GOT3 (cell line): Measurements from ENCODE around the gene KCNJ6.

Experiments
- DNase-seq: peaks from one replicate; lab custom pipeline; 2025; ENCODE audit warnings: mixed read lengths; lab: John Stamatoyannopoulos, UW

KCNJ6 gene

GRCh38 chr21:37863842-37864241 lies 52.4 kb downstream of the KCNJ6 start:
- DNase-seq = no peak

DNA sequence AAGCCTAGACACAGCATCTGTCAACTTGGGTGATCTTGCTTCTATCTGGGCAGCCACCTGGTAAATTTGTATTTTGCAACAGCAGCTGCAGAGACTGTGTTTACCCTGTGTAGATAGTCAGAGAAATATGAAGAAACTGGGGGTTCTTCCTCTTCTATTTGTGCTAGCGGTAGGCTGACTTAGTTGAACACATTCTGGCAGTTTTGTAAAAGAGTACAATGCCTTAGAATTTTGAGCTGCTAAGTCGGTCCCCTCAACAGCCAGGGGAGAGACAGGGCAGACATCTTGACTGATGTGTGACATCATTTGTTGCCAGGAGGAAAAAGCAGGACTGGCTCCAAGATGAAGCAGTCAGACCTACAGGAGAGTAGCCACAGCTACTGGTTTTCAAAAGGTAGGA lies 53.7 kb downstream of the KCNJ6 start:
- no peak for DNase-seq

DNA sequence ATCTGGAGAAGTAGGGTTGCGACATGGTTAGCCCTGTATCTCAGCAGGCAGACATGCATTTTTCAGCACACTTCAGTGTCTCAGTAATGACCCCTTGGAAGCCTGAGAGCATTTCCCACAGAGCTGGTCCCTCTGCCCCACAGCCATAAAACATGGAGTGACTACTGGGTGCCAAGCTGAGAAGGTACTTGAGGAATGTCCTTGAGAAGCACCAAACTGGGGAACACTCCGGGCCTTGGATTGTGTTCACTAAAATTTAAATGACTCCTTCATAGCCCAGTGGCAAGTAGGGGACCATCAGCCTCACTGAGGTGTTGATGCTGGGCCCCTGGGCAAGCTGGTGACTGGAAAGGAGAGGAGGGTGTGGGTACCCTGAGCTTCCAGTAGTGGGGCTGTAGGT lies 54.7 kb downstream of the KCNJ6 start:
- no peak for DNase-seq

DNA sequence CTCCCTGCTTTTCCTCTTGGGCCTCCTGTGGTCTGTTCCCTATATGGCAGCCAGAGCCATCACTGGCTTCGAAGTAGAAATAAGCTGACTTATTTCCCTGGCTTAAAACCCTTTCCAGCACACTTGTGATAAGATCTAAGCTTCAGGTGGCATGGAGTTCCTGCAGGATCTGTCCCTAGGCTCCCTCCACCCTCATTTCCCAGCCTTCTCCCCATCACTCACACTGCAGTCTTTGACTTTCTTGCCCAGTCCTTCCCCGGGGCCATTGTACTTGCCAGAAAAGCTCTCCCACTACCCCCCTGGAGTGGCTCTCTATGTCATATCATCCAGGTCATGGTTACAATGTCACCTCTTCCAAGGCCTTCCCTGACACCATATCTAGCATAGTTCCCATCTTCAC lies 55.8 kb downstream of the KCNJ6 start:
- no peak for DNase-seq

DNA sequence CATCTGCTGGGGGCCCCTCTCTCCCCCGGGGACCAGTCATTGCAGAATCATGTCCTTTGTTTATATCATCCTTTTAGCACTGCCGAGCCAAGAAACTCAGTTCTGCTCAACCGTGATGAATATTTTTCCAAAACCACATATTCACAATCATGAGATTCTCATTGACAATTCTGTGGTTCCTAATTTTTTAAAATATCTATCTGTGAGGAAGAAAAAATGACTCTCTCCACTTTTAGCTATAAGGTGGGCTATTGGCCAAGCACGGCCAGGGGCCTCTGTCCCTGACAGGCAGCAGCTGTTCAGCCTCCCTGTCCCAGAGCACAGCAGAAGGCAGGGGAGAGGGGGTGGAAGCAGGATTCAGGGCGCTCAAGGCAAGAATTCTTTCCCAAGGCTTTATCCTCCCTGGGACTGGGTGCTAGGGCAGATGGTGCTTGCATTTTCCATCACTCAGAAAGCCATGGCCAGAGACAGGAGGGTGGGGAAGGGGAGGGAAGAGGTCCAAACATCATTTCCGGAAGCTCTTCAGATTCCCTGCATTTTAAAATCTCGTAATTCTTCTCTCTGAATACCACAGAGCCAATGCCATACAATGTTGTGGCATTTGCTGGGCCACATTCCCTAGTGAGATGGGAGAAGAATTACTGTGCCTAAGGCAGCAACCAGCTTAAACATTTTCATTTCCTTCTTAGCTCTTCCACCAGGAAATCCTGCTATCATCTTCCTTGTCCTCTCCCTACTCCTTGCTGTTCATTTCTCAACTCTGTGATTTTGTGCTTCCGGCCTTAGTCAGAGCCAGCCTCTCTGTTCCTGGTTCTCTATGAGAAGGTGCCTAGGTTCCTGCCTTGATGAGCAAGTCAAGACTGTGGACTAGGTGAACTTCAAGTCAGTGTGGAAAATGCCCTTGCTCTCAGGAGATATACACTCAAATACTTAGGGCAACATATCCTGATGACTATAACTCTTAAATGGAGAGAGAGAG lies 60.3 kb downstream of the KCNJ6 start:
- DNase-seq = no peak

DNA sequence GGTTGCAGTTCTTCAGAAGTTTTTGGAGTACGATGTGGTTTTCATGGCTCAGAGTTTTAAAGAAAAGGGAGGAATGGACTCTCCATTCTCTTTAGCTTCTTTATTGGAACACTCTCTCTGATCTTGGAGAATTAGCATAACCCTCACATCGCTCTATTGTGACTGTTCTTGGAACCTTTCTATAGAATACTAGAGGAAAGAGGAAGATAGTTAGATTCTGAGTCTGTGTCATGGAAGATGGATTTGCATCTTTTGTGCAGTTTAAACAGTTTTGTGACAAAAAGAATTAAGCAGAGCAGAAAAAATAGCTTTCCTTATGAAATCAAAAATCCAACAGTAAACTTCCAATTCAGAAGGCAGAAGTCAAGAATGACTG lies 61.0 kb downstream of the KCNJ6 start:
- no peak for DNase-seq

DNA sequence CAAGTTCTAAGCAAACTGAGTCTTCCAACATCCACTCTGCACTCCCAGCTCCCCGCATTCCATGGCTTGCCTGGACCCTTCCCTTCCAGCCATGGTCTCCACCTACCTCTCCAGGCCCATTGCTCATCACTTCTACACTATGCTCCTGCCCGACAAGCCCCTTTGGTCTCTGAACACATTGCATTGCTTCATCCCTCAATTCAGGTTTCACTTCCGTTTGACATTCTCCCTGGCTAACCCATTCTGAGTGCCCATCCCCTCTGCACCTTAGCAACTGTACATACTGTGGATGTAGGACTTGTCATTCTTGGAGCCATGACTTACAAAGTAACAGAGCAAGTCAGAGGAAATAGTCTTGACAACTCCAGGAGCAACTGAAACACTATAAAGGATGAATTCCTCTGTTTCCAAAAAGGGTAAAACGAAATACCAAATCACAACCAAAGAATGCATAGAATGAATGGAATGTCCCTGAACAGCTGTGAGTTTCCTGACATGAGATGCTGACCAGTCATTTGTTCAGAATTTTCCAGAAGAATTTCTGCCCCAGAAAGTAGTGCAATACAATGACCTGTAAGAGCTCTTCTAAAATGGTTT lies 66.7 kb downstream of the KCNJ6 start:
- DNase-seq = no peak

DNA sequence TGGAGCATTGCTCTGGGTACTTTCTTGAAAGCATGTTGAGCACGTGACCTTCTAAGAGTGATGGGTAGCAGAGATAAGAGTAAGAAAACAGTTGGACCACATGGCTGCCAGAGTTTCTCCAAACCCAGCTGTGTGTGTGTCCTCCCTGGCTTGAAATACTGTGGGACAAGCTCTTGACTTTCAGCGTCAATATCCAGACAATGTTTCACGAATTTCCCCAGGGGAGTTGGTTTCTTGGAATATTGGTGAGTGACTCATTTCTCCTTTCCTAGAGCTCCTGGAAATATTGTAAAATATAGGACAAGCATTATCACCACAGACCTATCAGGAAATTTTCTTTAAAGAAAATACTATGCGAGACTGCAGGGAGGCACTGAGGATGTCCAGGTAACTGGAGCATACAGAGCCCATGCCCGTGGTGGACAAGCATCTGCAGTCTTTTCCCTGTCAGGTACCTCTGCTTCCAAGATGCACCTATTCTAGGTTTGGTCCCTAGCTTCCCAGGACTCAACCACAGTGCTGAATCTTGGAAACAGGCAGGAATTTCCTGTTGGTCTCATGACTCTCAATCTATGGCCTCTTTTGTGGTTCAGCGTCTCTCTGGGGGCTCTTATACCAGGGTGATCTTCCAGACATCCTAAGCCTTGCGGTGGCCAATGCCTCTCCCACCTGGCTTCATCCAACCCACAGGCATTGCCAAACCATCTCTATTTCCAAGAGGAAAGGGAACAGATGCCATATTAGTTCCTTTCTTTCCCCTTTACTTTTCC lies 67.4 kb downstream of the KCNJ6 start:
- no peak for DNase-seq

- no peak for DNase-seq
Measured at GRCh38 chr21:37845535-37845934, 70.7 kb downstream of the KCNJ6 start.

DNA sequence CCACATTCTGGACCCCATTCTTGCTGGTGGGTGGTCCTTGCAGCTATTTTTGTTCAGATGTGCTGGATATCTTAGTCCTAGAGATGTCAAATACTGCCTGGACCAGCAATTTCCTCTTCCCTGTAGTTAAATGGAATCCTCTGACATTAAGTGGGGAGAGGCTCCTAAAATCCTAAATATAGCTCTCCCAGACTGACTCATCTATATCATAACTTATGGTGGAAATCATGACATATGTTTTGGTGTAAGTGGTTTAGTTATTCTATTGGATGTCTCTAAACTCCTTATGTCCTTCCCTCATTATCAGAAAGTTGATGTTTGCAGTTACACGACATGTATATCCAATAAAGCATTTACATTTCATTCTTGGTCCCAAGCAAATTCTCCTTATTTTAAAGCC lies 73.1 kb downstream of the KCNJ6 start:
- DNase-seq = no peak

DNA sequence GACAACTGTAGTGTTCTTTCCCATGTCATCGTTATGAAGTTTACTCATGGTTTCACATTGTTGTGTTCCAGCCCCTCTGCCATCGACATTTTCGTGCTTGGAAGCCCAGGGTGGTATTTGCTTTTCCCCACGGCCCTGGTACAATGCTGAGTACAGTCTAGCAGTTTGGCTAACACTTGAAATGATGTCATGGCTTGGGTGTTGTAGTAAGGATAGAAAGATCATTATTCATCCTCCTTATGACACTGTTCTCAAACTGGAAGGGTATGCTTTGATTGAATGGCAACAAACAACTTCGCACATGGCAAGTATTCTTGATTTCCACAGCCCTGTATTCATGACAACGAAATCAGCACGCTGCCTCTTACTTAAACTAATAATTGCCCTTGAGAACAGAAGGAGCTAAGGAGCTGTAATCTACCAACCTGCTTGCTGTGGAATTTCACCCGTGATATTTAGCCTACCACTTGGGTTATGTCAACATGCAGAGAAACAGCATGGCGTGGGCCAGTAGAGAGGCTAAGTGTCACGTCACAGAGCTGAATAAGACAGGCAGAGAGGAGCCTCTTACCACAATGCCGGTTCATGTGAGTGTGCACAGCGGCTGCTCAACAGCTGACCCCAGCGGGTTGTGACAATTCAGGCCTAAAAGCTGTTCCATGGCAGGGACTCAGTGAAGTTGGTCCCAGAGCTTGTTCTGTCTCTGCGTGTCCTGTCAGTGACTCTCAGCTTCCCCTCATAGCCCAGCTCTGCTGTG lies 73.9 kb downstream of the KCNJ6 start:
- DNase-seq = no peak

GRCh38 chr21:37837381-37837780 lies 78.9 kb downstream of the KCNJ6 start:
- DNase-seq = no peak

GRCh38 chr21:37835481-37835880 lies 80.8 kb downstream of the KCNJ6 start:
- DNase-seq = no peak

GRCh38 chr21:37833301-37833700 lies 83.0 kb downstream of the KCNJ6 start:
- DNase-seq = no peak

GRCh38 chr21:37829447-37829846 lies 86.8 kb downstream of the KCNJ6 start:
- DNase-seq = no peak

GRCh38 chr21:37828991-37829390 lies 87.3 kb downstream of the KCNJ6 start:
- DNase-seq = no peak

DNA sequence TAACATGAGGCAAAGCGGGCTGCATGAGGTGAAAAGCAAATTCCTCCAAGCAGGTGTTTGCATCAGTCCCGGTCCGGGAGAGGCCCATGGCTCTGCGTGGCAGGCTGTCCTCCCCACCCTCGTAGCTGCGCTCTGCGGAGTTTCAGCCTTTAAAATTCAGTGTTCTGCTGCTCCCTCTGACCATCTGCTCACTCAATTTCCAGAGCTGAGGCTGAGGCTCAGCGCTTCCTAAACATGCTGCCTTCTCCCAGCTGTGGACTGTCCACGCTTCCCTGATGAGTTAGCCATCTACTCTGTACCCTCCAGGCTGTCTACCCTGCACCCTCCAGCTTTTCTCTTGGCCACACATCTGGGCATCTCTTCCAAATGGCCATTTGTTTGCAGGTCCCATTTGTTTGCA lies 87.7 kb downstream of the KCNJ6 start:
- DNase-seq = no peak

DNA sequence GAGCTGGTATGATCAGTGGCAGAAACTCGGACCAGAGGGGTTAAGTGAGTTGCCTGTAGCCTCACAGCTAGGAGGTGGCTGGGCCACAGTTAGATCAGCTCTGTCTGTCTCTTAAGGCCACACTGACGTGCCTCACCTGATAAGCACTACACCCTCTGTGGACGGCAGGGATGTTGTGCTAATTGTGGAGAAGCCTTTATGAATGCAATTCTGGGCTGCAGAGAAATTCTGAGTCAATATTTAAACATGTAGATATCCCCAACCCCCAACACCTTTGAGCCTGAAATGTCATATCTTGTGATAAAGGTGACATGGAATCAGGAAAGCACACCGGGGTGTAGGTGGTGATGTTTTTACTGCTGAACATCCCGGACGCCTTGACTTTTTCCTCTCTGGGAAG lies 88.3 kb downstream of the KCNJ6 start:
- DNase-seq = no peak

- no peak for DNase-seq
Measured at GRCh38 chr21:37821786-37822450, 94.3 kb downstream of the KCNJ6 start.

GRCh38 chr21:37821092-37821491 lies 95.2 kb downstream of the KCNJ6 start:
- DNase-seq = no peak

DNA sequence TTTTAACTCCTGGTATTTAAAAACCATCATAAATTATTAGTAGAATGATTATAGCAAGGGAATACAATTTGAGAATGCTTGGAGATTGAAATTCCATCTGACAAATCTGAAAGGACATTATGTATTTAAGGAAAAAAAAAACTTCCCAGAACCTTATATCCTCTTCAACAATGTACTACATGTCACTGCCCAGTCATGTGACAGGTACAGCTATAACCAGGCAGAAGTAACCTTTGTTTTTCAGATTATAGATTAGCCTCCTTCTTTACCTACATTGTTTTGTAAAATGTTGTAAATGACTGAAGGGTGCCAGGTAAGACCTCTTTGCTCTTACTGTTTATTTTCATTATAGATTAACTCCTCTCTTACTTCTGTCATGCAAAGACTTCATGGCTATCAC lies 96.9 kb downstream of the KCNJ6 start:
- DNase-seq = no peak

- DNase-seq = no peak
Measured at GRCh38 chr21:37817242-37817641, 99.0 kb downstream of the KCNJ6 start.
